OCI-M1 (cell line): ENCODE results near the gene ZNF488.
"Not testable (repeated sequence)": the region's sequence is repeated elsewhere in the genome, so short reads cannot be mapped to it uniquely, and the experiment has no call there.

ENCODE experiments used
- DNase-seq: peaks from one replicate; lab custom pipeline; 2025; lab: John Stamatoyannopoulos, UW

Gene ZNF488, protein sequence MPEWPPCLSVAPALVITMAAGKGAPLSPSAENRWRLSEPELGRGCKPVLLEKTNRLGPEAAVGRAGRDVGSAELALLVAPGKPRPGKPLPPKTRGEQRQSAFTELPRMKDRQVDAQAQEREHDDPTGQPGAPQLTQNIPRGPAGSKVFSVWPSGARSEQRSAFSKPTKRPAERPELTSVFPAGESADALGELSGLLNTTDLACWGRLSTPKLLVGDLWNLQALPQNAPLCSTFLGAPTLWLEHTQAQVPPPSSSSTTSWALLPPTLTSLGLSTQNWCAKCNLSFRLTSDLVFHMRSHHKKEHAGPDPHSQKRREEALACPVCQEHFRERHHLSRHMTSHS

DNA sequence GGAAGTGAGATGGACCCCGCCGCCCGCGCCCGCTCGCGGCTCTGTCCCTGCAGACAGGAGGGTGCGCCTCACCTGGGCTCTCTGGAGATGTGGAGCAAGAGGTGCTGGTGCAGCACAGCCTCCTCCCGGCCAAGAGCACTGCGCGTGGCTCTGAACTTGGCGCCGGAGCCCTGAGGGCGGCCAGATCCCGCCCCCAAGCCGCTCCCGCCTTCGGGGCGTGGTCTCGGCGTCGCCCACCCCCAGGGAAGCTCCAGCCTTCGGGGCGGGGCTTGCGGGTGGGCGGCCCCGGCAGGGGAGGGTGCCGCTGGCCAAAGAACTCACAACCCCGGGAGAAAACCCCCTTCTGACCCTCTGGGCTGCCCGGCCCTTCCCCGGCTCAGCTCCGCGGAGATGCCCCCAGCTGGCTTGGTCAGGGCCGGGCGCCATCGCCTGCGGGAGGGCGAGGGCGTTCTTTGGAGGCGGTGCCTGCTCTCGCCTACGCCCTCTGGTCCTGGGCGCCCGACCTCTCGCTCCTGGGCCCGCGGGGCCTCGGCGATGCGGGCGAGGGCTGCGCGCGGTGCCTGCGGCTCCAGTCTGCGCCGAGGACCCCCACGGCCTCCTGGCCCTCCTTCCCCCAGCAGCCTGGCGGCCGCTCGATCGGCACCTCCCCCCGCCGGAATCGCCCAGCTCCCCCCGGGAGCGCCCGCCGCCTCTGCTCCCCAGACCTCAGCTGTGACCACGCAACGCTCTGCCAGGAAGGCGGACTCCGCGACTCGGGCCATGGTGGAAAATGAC is at the start of gene ZNF488:
ZNF488 (minus strand) TSS at position 146 of the 774 bp plus-strand sequence. CDS start 15,464 bp downstream, outside the sequence.
- peak; percentile 81 for DNase-seq

GRCh38 chr10:47425813-47426419 is 41.8 kb upstream of the ZNF488 start:
- DNase-seq: no peak

DNA sequence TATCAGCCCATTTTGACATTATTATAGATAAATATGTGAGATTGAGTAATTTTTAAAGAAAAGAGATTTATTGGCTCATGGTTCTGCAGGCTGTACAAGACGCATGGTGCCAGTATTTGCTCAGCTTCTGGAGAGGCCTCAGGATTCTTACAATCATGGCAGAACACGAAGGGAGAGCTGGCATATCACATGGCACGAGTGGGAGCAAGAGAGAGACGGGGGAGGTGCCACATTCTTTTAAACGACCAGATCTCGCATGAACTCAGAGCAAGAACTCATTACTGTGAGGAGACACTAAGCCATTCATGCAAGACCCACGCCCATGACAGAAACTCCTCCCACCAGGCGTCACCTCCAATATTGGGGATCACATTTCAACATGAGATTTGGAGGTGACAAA is 40.1 kb upstream of the ZNF488 start:
- no peak for DNase-seq

DNA sequence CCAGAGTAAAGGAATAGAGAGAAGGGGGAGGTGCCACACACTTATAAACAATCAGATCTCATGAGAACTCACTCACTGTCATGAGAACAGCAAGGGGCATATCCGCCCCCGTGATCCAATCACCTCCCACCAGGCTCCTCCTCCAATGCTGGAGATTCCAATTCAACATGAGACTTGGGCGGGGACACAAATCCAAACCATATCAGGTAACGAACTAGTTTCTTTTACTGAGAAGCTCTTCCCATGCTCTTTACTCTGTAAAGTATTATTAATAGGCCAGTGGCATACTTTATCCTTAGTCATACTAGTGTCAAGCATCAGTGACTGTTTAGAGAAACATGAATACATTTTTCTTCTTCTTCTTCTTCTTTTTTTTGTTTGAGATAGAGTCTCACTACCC is 39.4 kb upstream of the ZNF488 start:
- no peak for DNase-seq

GRCh38 chr10:47421057-47421952 is 37.2 kb upstream of the ZNF488 start:
- DNase-seq: no peak

DNA sequence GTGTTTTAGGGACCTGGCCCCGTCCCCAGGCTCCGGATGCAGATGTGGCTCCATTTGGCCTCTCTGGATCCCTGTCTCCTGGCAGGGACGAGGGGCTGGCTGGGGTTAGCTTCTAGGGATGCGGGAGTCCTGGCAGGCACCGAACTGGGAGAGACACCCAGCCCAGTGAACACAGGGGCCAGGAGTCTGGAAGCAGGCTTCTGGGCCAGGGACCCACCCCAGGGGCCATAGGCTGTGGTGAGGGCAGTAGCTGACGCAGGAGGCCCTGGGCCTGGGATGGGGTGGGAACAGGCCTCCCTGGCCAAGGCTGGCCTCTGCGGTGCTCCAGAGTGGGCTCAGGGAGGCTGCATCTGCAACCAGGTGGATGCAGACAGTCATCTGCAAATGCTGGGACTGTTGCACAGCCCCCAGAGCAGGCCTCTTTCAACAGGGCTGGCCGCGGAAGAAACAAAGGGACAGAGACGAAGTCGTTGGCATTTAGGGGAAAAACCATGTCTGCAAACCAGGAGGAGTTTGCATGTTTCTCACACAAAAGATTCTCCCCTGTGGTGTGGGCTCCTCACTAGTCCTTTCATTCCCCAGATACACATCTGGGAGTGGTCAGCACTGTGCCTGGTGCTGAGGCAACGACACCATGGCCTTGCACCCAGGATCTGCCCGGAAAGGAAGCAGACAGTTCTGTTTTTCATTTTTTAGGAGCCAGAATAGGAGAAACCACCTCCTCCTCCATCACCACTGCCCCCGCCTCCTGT is 36.4 kb upstream of the ZNF488 start:
- no peak for DNase-seq

GRCh38 chr10:47419421-47419820 is 35.3 kb upstream of the ZNF488 start:
- no peak for DNase-seq

DNA sequence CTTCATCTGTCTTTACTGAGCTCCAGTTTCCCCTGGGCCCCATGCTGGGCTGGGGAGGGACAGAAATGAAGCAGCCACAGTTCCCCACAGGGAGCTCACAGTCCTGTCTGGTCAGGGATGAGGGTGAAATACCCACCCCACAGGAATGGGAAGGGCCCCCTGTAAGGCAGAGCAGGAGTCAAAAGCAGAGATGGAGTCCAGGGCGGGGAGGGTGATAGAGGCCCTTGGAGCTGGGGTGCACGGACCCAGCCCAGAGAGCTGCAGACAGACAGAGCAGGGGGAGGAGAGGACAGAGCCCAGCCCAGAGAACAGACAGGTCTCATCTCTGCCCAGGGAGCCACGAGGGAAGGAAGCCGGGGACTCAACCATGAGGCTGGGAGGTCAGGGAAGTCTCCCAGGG is 34.9 kb upstream of the ZNF488 start:
- DNase-seq: no peak

DNA sequence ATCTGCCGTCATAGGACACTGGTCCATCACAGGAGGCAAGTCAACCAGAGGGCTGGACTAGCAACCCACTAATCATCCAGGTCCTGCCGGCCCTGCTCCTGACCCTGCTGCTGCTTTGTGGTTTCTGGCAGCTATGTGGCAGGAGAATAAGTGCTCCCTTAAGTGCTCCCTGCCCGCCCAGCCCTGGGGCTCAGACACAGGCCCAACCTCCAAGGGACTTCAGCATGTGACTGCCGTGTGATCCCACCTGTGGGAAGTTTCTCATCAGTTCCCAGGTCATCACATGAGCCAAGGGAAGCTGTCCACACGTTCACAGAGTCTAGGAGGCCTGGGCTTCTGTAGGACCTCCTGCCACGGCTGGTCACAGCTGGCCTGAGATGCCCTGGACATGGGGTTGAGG is 34.2 kb upstream of the ZNF488 start:
- DNase-seq: no peak

GRCh38 chr10:47416305-47417218 is 32.5 kb upstream of the ZNF488 start:
- not testable (repeated sequence) for DNase-seq

DNA sequence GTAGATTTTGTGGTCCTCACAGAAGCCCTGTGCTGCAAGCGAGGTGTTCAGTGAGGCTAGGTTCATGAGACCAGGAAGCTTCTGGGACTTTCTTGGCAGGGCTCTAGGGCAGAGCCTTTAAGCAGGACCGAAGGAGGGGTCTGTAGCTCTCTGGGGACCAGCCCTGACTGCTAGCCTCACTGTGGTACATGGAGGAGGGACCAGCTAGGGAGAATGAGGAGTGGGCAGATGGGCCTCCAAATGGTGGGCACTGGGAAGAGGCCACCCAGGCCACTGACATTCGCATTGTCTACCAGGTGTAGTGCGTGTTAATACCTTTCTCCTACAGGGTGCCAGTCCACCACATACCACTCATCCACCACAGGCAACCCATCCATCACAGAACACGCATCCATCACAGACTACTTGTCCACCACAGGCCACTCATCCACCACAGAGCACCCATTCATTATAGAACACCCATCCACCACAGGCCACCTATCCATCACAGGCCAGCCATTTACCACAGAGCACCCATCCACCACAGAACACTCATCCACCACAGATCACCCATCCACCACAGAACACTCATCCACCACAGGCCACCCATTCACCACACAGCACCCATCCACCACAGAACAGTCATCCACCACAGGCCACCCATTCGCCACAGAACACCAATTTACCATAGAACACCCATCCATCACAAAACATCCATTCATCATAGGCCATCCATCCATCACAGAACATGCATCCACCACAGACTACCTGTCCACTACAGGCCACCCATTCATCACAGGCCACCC is 31.6 kb upstream of the ZNF488 start:
- DNase-seq: no peak

DNA sequence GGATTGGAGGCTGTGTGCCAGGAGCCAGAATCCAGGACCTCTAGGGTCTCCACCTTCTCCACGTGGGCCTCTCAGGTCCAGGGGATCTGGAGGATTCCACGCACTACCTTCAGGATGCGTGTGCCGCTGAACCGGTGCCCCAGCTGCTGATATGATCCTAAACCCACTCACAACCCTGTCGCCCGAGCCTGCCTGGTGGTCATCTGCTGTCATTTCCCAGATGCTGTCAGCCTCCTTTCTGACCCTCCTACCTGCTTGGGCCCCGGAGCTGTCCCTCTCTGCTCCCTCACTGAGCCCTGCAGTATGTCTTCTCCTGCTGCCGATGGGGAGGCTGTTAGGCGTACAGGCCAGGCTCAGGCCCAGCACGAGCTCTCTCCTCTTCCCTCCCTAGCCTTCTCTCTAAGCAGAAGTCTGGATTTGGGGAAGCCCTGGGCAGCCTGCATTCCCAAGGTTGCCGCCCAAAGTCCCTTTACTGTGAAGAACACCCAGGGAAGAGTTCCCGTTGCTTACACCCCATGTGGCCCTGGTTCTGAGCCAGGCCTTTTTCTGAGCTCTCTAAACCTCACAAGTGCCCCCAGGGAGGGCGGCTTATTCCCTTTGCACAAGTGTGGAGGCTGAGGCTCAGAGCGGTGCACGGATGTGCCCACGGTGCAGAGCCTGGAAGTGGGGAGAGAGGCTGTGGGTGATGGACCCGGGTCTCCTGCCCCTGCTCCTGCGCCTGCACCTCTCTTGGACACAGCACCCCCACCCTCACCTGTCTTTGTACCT is 30.8 kb upstream of the ZNF488 start:
- no peak for DNase-seq

DNA sequence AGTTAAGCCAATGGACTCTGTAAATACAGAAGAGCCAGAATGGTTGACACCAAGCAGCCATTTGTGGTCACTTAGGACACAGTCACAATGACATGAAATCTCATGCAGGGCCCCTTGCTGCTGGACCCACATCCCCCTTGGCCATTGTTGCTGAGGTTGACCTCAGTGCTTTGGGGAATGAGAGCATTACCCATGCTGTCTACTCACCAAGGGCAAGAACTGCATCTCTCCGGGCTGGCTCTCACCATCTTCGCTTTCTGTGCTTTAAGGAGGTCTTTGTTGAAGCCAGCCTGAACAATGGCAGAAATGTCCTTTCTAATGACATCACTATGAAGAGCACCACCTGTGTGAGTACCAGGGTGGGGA is 30.1 kb upstream of the ZNF488 start:
- DNase-seq: no peak

DNA sequence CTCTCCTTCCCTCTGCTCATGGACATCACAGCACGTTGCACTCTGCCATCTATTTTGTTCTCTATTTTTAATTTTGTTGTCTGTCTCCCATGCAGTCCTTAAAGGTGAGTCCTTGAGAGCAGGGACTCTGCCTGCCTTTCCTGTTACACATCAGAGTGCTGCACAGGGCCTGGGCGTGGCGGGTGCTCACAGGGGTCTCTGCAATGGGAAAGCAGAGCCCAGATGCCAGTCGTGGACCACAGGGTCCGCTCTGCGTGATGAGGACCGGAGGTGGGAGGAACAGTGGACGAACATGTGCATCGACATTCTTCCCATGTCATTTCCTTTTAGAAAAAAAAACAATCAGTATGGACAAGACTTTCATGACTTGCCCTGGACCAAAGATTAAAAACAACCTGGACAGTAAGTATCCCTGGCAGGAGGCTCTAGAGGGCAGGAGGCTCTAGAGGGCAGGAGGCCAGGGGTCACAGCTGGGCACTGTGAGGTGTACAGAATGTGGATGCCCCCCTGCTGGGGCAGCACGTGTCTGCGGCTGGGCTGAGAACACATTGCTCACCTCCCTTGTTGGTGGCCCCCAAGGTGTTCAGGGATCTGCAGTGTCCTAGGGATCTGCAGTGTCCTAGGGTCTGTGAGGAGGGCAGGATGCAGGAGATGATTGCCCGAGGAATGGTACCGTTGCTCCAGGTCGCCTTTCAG is 29.6 kb upstream of the ZNF488 start:
- DNase-seq: no peak

DNA sequence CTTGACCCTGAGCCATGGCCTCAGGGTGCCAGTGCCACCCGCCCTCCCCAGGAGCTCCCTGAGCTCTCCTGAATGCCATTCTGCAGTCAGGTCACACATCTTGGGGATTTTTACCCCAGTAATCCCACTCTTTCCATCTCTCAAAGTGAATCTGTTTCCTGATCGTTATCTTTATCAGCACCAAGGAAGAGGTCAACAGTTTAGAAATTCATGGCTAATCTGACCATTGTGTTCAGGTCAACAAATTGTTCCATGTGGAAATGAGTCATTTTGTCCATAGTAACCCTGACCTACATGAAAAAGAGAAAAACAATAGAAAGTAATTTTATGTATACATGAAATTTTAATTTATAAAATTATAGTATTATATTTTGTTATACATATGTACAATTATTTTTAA is 28.8 kb upstream of the ZNF488 start:
- DNase-seq: no peak

GRCh38 chr10:47412177-47412730 is 28.2 kb upstream of the ZNF488 start:
- no peak for DNase-seq

DNA sequence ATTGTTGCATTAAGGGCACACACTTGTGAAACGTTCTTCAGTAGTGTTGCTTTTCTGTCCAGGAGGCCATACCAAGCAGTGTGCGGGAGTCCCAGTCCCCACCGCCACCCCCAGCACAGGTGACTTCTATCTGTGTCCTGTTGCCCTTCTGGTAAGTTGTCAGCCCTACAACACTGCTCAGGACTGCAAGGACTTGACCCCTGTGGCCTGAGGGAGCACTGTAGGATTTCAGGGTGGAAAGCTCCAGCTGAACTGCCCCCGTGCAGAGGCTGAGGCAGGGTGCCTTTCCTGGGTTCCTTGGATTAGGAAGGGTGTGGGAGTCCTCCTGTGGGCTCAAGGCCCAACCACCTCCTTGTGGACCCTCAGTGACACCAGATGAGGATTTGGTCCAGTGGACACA is 26.8 kb upstream of the ZNF488 start:
- DNase-seq: no peak

DNA sequence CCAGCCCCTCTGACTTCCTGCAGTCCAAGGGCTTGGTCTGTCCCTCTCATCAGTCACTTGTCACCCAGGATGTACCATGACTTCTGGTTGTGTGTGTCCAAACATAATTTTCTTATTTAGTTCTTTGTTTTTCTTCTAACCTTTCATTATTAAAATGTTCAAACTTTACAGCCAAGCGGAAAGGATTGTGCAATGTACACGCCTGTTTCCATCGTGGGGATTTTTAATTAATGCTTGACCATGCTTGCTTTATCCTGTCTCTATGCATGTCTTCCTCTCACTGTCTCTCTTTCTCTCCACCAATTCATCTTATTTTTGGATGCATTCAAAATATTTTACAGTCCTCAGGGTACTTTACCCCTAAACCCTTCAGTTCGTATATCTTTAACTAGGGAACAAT is 26.2 kb upstream of the ZNF488 start:
- no peak for DNase-seq
